Psoas muscle (tissue), 8 donors: ENCODE results near the gene MAG. TPM values are rescaled to one million over a fixed set of nuclear protein-coding genes. Genes with fewer than 3 reads are reported as not detected.

ENCODE experiments used
- ATAC-seq, 4 donors: fragments of 200-7000 bp; cut with Tn5 transposase; one replicate each; pipeline ENCODE4 v1.9.1; 2020; ENCODE audit warnings: moderate library complexity in 3 of 4, mild to moderate bottlenecking in 2 of 4
- DNase-seq, 2 donors: peaks; one replicate each; pipeline ENCODE4 v3.0.0-alpha.2; 2020
- H3K27ac ChIP-seq: fragments of 200-600 bp; one replicate; pipeline ENCODE4 v1.8.0; 2022
- H3K27me3 ChIP-seq, 3 donors: fragments of 200-600 bp in 1 of 3; one replicate each; pipeline versions ENCODE4 v1.6.1 to v1.8.0; 2013 to 2022; ENCODE audit warnings: low read length in 2 of 3, mild to moderate bottlenecking in 2 of 3, moderate library complexity in 1 of 3; ENCODE audit not compliant: insufficient read depth in 3 of 3
- H3K36me3 ChIP-seq, 2 donors: fragments of 200-600 bp in 1 of 2; one replicate each; pipeline versions ENCODE4 v1.6.1 to v1.8.0; 2013 to 2022; ENCODE audit warnings: low read depth in 1 of 2, mild to moderate bottlenecking in 1 of 2, moderate library complexity in 1 of 2; ENCODE audit not compliant: insufficient read depth in 1 of 2
- H3K4me1 ChIP-seq: fragments of 200-600 bp; one replicate; pipeline ENCODE4 v1.8.0; 2022
- H3K4me3 ChIP-seq: fragments of 200-600 bp; one replicate; pipeline ENCODE4 v1.8.0; 2022; ENCODE audit warnings: mild to moderate bottlenecking
- H3K9me3 ChIP-seq: fragments of 200-600 bp; one replicate; pipeline ENCODE4 v1.8.0; 2022
- CTCF ChIP-seq: fragments of 200-600 bp; IDR thresholded peaks from one replicate; pipeline ENCODE4 v1.8.0; 2022; ENCODE audit warnings: antibody characterized with exemption
- WGBS, 3 donors: extraction: QIAGEN DNeasy Blood & Tissue Kit; methylation state at CpG; one replicate each; pipeline versions ENCODE4 v1.1.6 to v1.1.7; 2013; 5-methylcytosine and 5-hydroxymethylcytosine counted together
- intact Hi-C, 2 donors: fragments of 100-400 bp; cut with DNase I; formaldehyde crosslinking; loops; one replicate each; pipeline versions ENCODE4 v1.11.0 to v1.14.2; 2022
- polyA plus RNA-seq, 3 donors: library from polyadenylated mRNA; stranded (reverse); fragments of 200-250 nt; gene quantifications; one replicate each; pipeline ENCODE4 v1.2.3, GENCODE V29; 2013
- total RNA-seq, 4 donors: library from RNA; stranded (reverse); fragmentation: NEBNext Ultra II Directional in 2 of 4; extraction: Animal tissue kit (Norgen Biotek cat#: 25700) in 2 of 4; gene quantifications; one replicate each; pipeline versions ENCODE4 v1.2.1 to v1.2.4, GENCODE V29; 2021 to 2023
- donor health status: healthy with polysubstance abuse.
- donor health status: DM: no; HTN: no; CAD: no; lungs with moderate emphysema.
- donor health status: Bipolar disorder and iron deficiency.
- donor health status: healthy.
- donor health status: DM: yes; HTN: yes; CAD: no.
- donor health status: DM: no; HTN: no; CAD: no.
- donor health status: DM: no; HTN: no; CAD: no.
- donor health status: DM: yes; HTN: yes; CAD: no.

The MAG gene
- total and polyA plus RNA-seq, 7 donors, result 0.05 to 0.30 (median 0.11) TPM; not detected in 4

GRCh38 chr19:35337097-35337983 is 45.4 kb downstream of the MAG start:
- H3K4me3 ChIP-seq, result no peak overlapping the region
- H3K27ac ChIP-seq, result no peak overlapping the region
- no peaks in the 10 kb centered on the region for H3K4me1 ChIP-seq
- H3K36me3 ChIP-seq, result no peaks in the 10 kb centered on the region
- no peaks in the 10 kb centered on the region for H3K9me3 ChIP-seq
- no peak for DNase-seq
- no peak for ATAC-seq
- peaks cover 0 to 7% (median 6%) of the 10 kb centered on the region in 3 donors for H3K27me3 ChIP-seq
- intact Hi-C loops, result no loop called here
- TF ChIP-seq CTCF, result no peak
- WGBS, 3 donors, result 71 to 75% (median 74%) methylated on average over 25 of the region's 25 CpGs

GRCh38 chr19:35337984-35338296 is 46.0 kb downstream of the MAG start:
- H3K4me1 ChIP-seq, result no peaks in the 10 kb centered on the region
- WGBS, 3 donors, result 69 to 85% (median 70%) methylated on average over 9 to 13 of the region's 13 CpGs
- H3K36me3 ChIP-seq, result no peaks in the 10 kb centered on the region
- no peak overlapping the region for H3K27ac ChIP-seq
- peaks cover 0 to 7% (median under 1%) of the 10 kb centered on the region in 3 donors for H3K27me3 ChIP-seq
- H3K9me3 ChIP-seq, result no peaks in the 10 kb centered on the region
- DNase-seq (no peak), ATAC-seq (no peak)
- intact Hi-C loops, result no loop called here
- H3K4me3 ChIP-seq, result no peak overlapping the region
- TF ChIP-seq CTCF, result no peak

- TF ChIP-seq CTCF, result no peak
- no peak for ATAC-seq
- DNase-seq, result no peak
- H3K4me1 ChIP-seq, result no peaks in the 10 kb centered on the region
- no peak overlapping the region for H3K4me3 ChIP-seq
- no peak overlapping the region for H3K27ac ChIP-seq
- WGBS, 3 donors, result 75 to 84% (median 83%) methylated on average over 11 of the region's 11 CpGs
- no peaks in the 10 kb centered on the region for H3K9me3 ChIP-seq
- intact Hi-C loops, result no loop called here
- H3K36me3 ChIP-seq, result no peaks in the 10 kb centered on the region
- H3K27me3 ChIP-seq, result peaks cover 0 to 7% (median 7%) of the 10 kb centered on the region in 3 donors
Observed at GRCh38 chr19:35340431-35340830, 48.5 kb downstream of the MAG start.

GRCh38 chr19:35341006-35341405 is 49.0 kb downstream of the MAG start:
- H3K9me3 ChIP-seq, result no peaks in the 10 kb centered on the region
- intact Hi-C loops, result no loop called here
- no peak overlapping the region for H3K27ac ChIP-seq
- no peaks in the 10 kb centered on the region for H3K4me1 ChIP-seq
- ATAC-seq (no peak), DNase-seq (no peak)
- 80 to 82% (median 80%) methylated on average over 16 of the region's 16 CpGs for WGBS, 3 donors
- peaks cover 0 to 8% (median 4%) of the 10 kb centered on the region in 3 donors for H3K27me3 ChIP-seq
- H3K36me3 ChIP-seq, result no peaks in the 10 kb centered on the region
- no peak for TF ChIP-seq CTCF
- no peak overlapping the region for H3K4me3 ChIP-seq
